ENCODE data around the gene MMP25.

DNA sequence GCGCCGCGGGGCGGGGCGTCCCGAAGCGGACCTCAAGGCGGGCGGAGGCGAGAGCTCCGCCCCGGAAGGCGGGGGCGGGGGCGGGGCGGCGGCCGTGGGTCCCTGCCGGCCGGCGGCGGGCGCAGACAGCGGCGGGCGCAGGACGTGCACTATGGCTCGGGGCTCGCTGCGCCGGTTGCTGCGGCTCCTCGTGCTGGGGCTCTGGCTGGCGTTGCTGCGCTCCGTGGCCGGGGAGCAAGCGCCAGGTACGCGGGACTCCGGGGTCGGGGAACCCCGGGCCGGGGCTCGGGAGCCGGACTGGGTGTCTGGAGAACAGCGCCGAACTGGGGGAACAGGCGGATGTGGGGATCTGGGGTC, 26.1 kb upstream of the MMP25 start, which contains the start of gene TNFRSF12A:
- TF ChIP-seq, protein P1, sequence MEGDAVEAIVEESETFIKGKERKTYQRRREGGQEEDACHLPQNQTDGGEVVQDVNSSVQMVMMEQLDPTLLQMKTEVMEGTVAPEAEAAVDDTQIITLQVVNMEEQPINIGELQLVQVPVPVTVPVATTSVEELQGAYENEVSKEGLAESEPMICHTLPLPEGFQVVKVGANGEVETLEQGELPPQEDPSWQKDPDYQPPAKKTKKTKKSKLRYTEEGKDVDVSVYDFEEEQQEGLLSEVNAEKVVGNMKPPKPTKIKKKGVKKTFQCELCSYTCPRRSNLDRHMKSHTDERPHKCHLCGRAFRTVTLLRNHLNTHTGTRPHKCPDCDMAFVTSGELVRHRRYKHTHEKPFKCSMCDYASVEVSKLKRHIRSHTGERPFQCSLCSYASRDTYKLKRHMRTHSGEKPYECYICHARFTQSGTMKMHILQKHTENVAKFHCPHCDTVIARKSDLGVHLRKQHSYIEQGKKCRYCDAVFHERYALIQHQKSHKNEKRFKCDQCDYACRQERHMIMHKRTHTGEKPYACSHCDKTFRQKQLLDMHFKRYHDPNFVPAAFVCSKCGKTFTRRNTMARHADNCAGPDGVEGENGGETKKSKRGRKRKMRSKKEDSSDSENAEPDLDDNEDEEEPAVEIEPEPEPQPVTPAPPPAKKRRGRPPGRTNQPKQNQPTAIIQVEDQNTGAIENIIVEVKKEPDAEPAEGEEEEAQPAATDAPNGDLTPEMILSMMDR (IDR thresholded peaks at IDR 0.05) = no peak
- no peak for TF ChIP-seq EZH2 (IDR thresholded peaks at IDR 0.05; ENCODE audit: borderline replicate concordance, insufficient read depth, low read depth, low read length, poor library complexity, severe bottlenecking)
